SK-N-SH (cell line): ENCODE data around the gene CEACAM8. TPM values are rescaled to one million over a fixed set of nuclear protein-coding genes. Genes with fewer than 3 reads are reported as not detected.

Source experiments
- CTCF ChIA-PET: fragments of 300-600, 350-600 bp; formaldehyde crosslinking; extraction: SDS; loops from one replicate; lab custom pipeline; 2021; lab: Yijun Ruan, JAX
- POLR2A ChIA-PET: fragments of 350-600 bp; sonication (Branson Sonifier 250); formaldehyde crosslinking; extraction: SDS; loops from one replicate; lab custom pipeline; 2020; ENCODE audit warnings: antibody characterized with exemption, inconsistent platforms; lab: Yijun Ruan, JAX
- DNase-seq: peaks from one replicate; pipeline ENCODE4 v3.0.0; 2012
- H2AFZ ChIP-seq: fragments of 200-600 bp; sonication (generic); 2 replicates; pipeline ENCODE4 v1.8.1; 2016; ENCODE audit warnings: antibody characterized with exemption, mild to moderate bottlenecking, low read depth
- H3F3A ChIP-seq: fragments of 200-600 bp; sonication (generic); replicated peaks from 2 replicates; pipeline ENCODE3; 2016; ENCODE audit warnings: antibody characterized with exemption, mild to moderate bottlenecking; ENCODE audit not compliant: insufficient read depth
- H3K27ac ChIP-seq, 2 experiments: fragments of 200-500 bp in 1 of 2; fragments of 200-600 bp in 1 of 2; sonication (Bioruptor generic) in 1 of 2; sonication (generic), shearing (Covaris generic) in 1 of 2; 2 replicates each; pipeline versions ENCODE4 v1.5.1 to v1.6.1; 2014 to 2016; ENCODE audit warnings: low read depth in 2 of 2, inconsistent platforms in 1 of 2, low read length in 1 of 2, mild to moderate bottlenecking in 1 of 2, mixed read lengths in 1 of 2
- H3K27me3 ChIP-seq: fragments of 200-600 bp; sonication (generic), shearing (Covaris generic); 2 replicates; pipeline ENCODE4 v1.6.1; 2016; ENCODE audit warnings: mixed run types; ENCODE audit not compliant: insufficient read depth
- H3K36me3 ChIP-seq, 2 experiments: fragments of 200-500 bp in 1 of 2; fragments of 200-600 bp in 1 of 2; sonication (Bioruptor generic) in 1 of 2; sonication (generic) in 1 of 2; replicated peaks in 1 of 2; 2 replicates each; pipeline versions ENCODE3 to v1.5.1; 2014 to 2016; ENCODE audit warnings: low read length in 1 of 2, mild to moderate bottlenecking in 1 of 2; ENCODE audit not compliant: insufficient read depth in 2 of 2, control insufficient read depth in 1 of 2
- H3K4me1 ChIP-seq, 2 experiments: fragments of 200-500 bp in 1 of 2; fragments of 200-600 bp in 1 of 2; sonication (Bioruptor generic) in 1 of 2; sonication (generic), shearing (Covaris generic) in 1 of 2; 2 replicates each; pipeline versions ENCODE4 v1.5.1 to v1.6.1; 2014 to 2016; ENCODE audit warnings: low read depth in 1 of 2, low read length in 1 of 2, mixed run types in 1 of 2; ENCODE audit not compliant: insufficient read depth in 2 of 2, control insufficient read depth in 1 of 2
- H3K4me2 ChIP-seq: fragments of 200-600 bp; sonication (generic), shearing (Covaris generic); 2 replicates; pipeline ENCODE4 v1.6.1; 2017; ENCODE audit warnings: mixed run types
- H3K4me3 ChIP-seq, 2 experiments: fragments of 200-500 bp in 1 of 2; fragments of 200-600 bp in 1 of 2; sonication (Bioruptor generic) in 1 of 2; sonication (generic), shearing (Covaris generic) in 1 of 2; 2 replicates each; pipeline versions ENCODE4 v1.5.1 to v1.8.1; 2014 to 2016; ENCODE audit warnings: low read depth in 2 of 2, inconsistent platforms in 1 of 2, low read length in 1 of 2, mild to moderate bottlenecking in 1 of 2, mixed read lengths in 1 of 2, moderate library complexity in 1 of 2
- H3K79me2 ChIP-seq: fragments of 200-600 bp; sonication (generic); 2 replicates; pipeline ENCODE4 v1.8.1; 2017; ENCODE audit warnings: mild to moderate bottlenecking; ENCODE audit not compliant: insufficient read depth
- H3K9ac ChIP-seq: fragments of 200-600 bp; sonication (generic); 2 replicates; pipeline ENCODE4 v1.6.1; 2017; ENCODE audit warnings: mixed run types
- H3K9me2 ChIP-seq: fragments of 200-600 bp; sonication (generic); 2 replicates; pipeline ENCODE4 v1.6.1; 2017; ENCODE audit warnings: mixed run types
- H3K9me3 ChIP-seq: fragments of 200-600 bp; sonication (generic); 2 replicates; pipeline ENCODE4 v1.6.1; 2017; ENCODE audit warnings: mixed run types, mild to moderate bottlenecking, moderate library complexity
- H4K20me1 ChIP-seq: fragments of 200-600 bp; sonication (generic); 2 replicates; pipeline ENCODE4 v1.6.1; 2017; ENCODE audit warnings: mild to moderate bottlenecking, mixed run types; ENCODE audit not compliant: insufficient read depth
- CHD2 ChIP-seq: fragments of 150-350 bp; IDR thresholded peaks from 2 replicates; pipeline ENCODE4 v1.6.1; 2018; ENCODE audit warnings: low read length; ENCODE audit not compliant: partially characterized antibody
- EP300 ChIP-seq, 2 experiments: IDR thresholded peaks; 2 replicates each; pipeline versions ENCODE4 v1.4.0 to v1.6.1; 2012; ENCODE audit warnings: borderline replicate concordance in 1 of 2, low read depth in 1 of 2, low read length in 1 of 2
- EZH2phosphoT487 ChIP-seq: fragments of 200-600 bp; sonication (generic); IDR thresholded peaks from 2 replicates; pipeline ENCODE4 v1.6.1; 2017; ENCODE audit warnings: low read depth, mixed run types, mild to moderate bottlenecking, antibody characterized with exemption, moderate library complexity, borderline replicate concordance
- FOXJ3 ChIP-seq: sonication (generic); formaldehyde crosslinking; IDR thresholded peaks from 2 replicates; pipeline ENCODE4 v1.5.1; 2020; ENCODE audit warnings: mild to moderate bottlenecking, missing genetic modification reagents
- FOXM1 ChIP-seq: IDR thresholded peaks from 2 replicates; pipeline ENCODE4 v1.4.0; 2012; ENCODE audit warnings: low read depth, mild to moderate bottlenecking
- GATA2 ChIP-seq: sonication (generic); formaldehyde crosslinking; IDR thresholded peaks from 2 replicates; pipeline ENCODE4 v1.5.0; 2020; ENCODE audit warnings: mild to moderate bottlenecking, missing genetic modification reagents
- MXI1 ChIP-seq: IDR thresholded peaks from 2 replicates; pipeline ENCODE4 v1.6.1; 2012; ENCODE audit warnings: mild to moderate bottlenecking, low read depth, low read length, improper control_type of control experiment
- NRF1 ChIP-seq: IDR thresholded peaks from 2 replicates; pipeline ENCODE4 v1.6.1; 2012; ENCODE audit warnings: low read depth, mild to moderate bottlenecking, low read length
- RAD21 ChIP-seq: IDR thresholded peaks from 2 replicates; pipeline ENCODE4 v1.6.1; 2012; ENCODE audit warnings: mild to moderate bottlenecking, low read length
- RCOR1 ChIP-seq: fragments of 150-350 bp; IDR thresholded peaks from 2 replicates; pipeline ENCODE4 v1.6.1; 2017; ENCODE audit warnings: antibody characterized with exemption, low read length
- RXRA ChIP-seq: IDR thresholded peaks from 2 replicates; pipeline ENCODE4 v1.4.0; 2012; ENCODE audit warnings: low read depth, mild to moderate bottlenecking, borderline replicate concordance
- SMC3 ChIP-seq: IDR thresholded peaks from 2 replicates; pipeline ENCODE4 v1.6.1; 2012; ENCODE audit warnings: low read depth, low read length, improper control_type of control experiment
- TAF1 ChIP-seq: IDR thresholded peaks from 2 replicates; pipeline ENCODE4 v1.6.1; 2012; ENCODE audit warnings: low read depth, mild to moderate bottlenecking, low read length, moderate library complexity, borderline replicate concordance
- TEAD4 ChIP-seq: IDR thresholded peaks from 2 replicates; pipeline ENCODE4 v1.4.0; 2012; ENCODE audit warnings: mild to moderate bottlenecking, borderline replicate concordance; ENCODE audit not compliant: insufficient read depth
- YY1 ChIP-seq: IDR thresholded peaks from 2 replicates; pipeline ENCODE4 v1.4.0; 2012; ENCODE audit warnings: low read depth, mild to moderate bottlenecking
- ZBTB33 ChIP-seq: IDR thresholded peaks from 2 replicates; pipeline ENCODE4 v1.4.0; 2012; ENCODE audit warnings: low read depth, borderline replicate concordance
- WGBS: methylation state at CpG from one replicate; pipeline ENCODE4 v1.1.6; 2017; ENCODE audit warnings: low lambda C conversion rate; 5-methylcytosine and 5-hydroxymethylcytosine counted together
- polyA plus RNA-seq, 3 experiments: library from polyadenylated mRNA; depleted of rRNA; stranded (reverse); fragments of >200 nt; gene quantifications; 2 replicates each; pipeline ENCODE4 v1.2.3, GENCODE V29; 2012
- TF ChIP-seq, protein P1 (sequence below): IDR thresholded peaks from 2 replicates; pipeline ENCODE4; 2012

Gene CEACAM8
- polyA plus RNA-seq, 1 of the 3 experiments (the other 2 are of a cell fraction), result not detected

DNA sequence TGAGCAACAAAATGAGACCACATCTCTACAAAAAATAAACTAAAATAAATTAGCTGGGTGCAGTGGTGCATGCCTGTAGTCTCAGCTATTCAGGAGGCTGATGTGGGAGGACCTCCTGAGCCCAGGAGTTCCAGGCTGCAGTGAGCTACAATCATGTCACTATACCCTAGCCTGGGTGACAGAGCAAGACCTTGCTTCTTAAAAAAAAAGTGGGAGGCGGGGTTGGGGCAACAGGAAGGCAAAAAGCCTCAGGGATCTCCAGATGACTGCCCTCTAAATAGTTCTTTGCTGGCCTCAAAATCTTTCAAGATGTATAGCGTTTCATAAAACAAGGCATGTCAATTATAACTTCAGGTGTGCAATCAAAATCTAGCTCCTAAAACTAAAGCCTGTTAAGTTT is 18.5 kb downstream of the CEACAM8 start:
- WGBS, result 3% methylated on average over 2 of the region's 2 CpGs
- H3K4me2 ChIP-seq, result no peak overlapping the region
- CTCF ChIA-PET, result interaction anchor here (1.0 to 2.6 kb wide), 3 partner anchors 9 to 31 kb away, joined by 3 to 12 read pairs (median 11); no protein-coding TSS in a partner anchor

DNA sequence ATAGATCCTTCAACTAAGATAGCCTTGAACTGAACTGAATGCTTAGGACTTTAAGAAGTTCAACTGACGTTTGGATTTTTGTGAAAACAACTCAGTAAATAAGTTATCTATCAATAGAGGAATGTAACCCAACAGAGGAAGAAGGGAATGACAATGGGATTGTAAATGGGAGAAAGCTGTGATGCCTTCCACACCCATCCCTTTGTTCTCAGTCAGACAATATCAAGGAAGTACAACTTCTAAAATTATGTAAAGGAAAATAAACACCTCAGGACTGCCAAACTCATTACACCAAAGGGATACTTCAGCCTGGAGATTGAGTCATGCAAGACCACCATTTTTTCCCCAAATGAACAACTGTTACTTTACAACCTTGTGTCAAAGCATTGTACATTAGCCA is 21.1 kb downstream of the CEACAM8 start:
- H3K27me3 ChIP-seq, result peaks cover 43% of the 10 kb centered on the region
- H2AFZ ChIP-seq, result no peak overlapping the region
- no peak overlapping the region for H3K27ac ChIP-seq
- H3K4me3 ChIP-seq, result no peak overlapping the region
- no peak for TF ChIP-seq EZH2phosphoT487
- CTCF ChIA-PET, result interaction anchor here (0.8 to 1.9 kb wide), 3 partner anchors 10 to 123 kb away, joined by 5 to 6 read pairs (median 5); no protein-coding TSS in a partner anchor
- H3K9ac ChIP-seq, result no peak overlapping the region
- no peak for DNase-seq
- H3K36me3 ChIP-seq, result no peaks in the 10 kb centered on the region
- POLR2A ChIA-PET, result no interaction called here
- no peaks in the 10 kb centered on the region for H3K79me2 ChIP-seq
- no peaks in the 10 kb centered on the region for H4K20me1 ChIP-seq
- H3K9me2 ChIP-seq, result no peaks in the 10 kb centered on the region
- WGBS, result 5% methylated on average over 1 of the region's 1 CpG
- no peak overlapping the region for H3K4me2 ChIP-seq
- no peaks in the 10 kb centered on the region for H3K4me1 ChIP-seq
- H3F3A ChIP-seq, result no peaks in the 10 kb centered on the region
- no peaks in the 10 kb centered on the region for H3K9me3 ChIP-seq

More for the DNA sequence above, 18.5 kb downstream of the CEACAM8 start:
- Histone ChIP-seq H2AFZ (no peak overlapping the region), H3K4me3 (no peak overlapping the region), H3F3A (no peaks in the 10 kb centered on the region), H3K27ac (no peak overlapping the region), H3K9me2 (no peaks in the 10 kb centered on the region), H3K9ac (no peak overlapping the region), H3K9me3 (no peaks in the 10 kb centered on the region), H3K27me3 (peaks cover 27% of the 10 kb centered on the region), H3K4me1 (no peaks in the 10 kb centered on the region), H3K36me3 (no peaks in the 10 kb centered on the region), H4K20me1 (no peaks in the 10 kb centered on the region), H3K79me2 (no peaks in the 10 kb centered on the region)
- DNase-seq, result no peak
- TF ChIP-seq MXI1 (no peak), ZBTB33 (no peak), RCOR1 (no peak), RAD21 (no peak)
- POLR2A ChIA-PET, result no interaction called here

DNA sequence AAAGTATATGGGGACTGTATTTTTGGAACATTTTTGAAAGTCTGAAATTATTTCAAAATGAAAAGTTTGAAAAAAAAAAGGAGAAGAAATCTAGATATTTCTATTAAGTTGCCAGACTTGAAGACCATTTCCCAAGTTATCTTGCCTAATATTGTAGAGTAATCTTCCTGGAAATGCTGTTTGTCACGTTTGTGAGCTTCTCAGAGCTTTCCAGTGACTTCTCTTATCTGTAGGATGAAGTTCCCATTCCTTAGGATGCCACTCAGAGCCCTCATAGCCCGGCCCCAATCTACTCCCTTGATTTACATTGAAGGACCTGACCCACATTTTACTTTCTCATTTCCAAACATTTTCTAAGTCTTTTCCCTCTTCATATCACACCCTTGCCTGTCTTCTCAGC is 23.6 kb downstream of the CEACAM8 start:
- H3K9ac ChIP-seq, result no peak overlapping the region
- ChIA-PET CTCF (no interaction called here), POLR2A (no interaction called here)
- no peaks in the 10 kb centered on the region for H3K9me2 ChIP-seq
- TF ChIP-seq, protein P1, sequence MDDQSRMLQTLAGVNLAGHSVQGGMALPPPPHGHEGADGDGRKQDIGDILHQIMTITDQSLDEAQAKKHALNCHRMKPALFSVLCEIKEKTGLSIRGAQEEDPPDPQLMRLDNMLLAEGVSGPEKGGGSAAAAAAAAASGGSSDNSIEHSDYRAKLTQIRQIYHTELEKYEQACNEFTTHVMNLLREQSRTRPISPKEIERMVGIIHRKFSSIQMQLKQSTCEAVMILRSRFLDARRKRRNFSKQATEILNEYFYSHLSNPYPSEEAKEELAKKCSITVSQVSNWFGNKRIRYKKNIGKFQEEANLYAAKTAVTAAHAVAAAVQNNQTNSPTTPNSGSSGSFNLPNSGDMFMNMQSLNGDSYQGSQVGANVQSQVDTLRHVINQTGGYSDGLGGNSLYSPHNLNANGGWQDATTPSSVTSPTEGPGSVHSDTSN, result no peak
- TF ChIP-seq SMC3, result no peak
- TF ChIP-seq GATA2 (CRISPR knock-in tag), result no peak
- no peak for TF ChIP-seq RCOR1
- TF ChIP-seq TAF1, result no peak
- no peak for TF ChIP-seq YY1
- no peak for TF ChIP-seq FOXM1
- no peak for TF ChIP-seq ZBTB33
- TF ChIP-seq EZH2phosphoT487, result no peak
- no peak for TF ChIP-seq TEAD4
- TF ChIP-seq EP300 (IDR thresholded peaks at IDR 0.05; ENCODE audit: borderline replicate concordance in 1 of 2, low read depth in 1 of 2, low read length in 1 of 2), result no peak
- no peak for TF ChIP-seq FOXJ3 (CRISPR knock-in tag)
- TF ChIP-seq MXI1, result no peak
- no peak for TF ChIP-seq CHD2
- no peak for TF ChIP-seq NRF1
- TF ChIP-seq RXRA, result no peak
- H3K79me2 ChIP-seq, result no peaks in the 10 kb centered on the region
- H3K4me3 ChIP-seq, result no peak overlapping the region
- no peaks in the 10 kb centered on the region for H4K20me1 ChIP-seq
- H3K27ac ChIP-seq, result no peak overlapping the region
- WGBS, result 15% methylated on average over 2 of the region's 2 CpGs
- no peaks in the 10 kb centered on the region for H3K9me3 ChIP-seq
- no peak overlapping the region for H3K4me2 ChIP-seq
- no peaks in the 10 kb centered on the region for H3F3A ChIP-seq
- H3K27me3 ChIP-seq, result peaks cover 36% of the 10 kb centered on the region
- H2AFZ ChIP-seq, result no peak overlapping the region
- no peaks in the 10 kb centered on the region for H3K36me3 ChIP-seq
- H3K4me1 ChIP-seq, result no peaks in the 10 kb centered on the region
- DNase-seq, result no peak
